Ovary (tissue), 3 donors: ENCODE data around the gene CNTN5.

Source experiments
- EP300 ChIP-seq: sonication (generic); formaldehyde crosslinking; IDR thresholded peaks from one replicate; pipeline ENCODE4 v1.6.1; 2017; ENCODE audit warnings: antibody characterized with exemption
- POLR2A ChIP-seq: fragments of 450-650 bp; IDR thresholded peaks from one replicate; pipeline ENCODE4 v1.6.1; 2017; ENCODE audit warnings: antibody characterized with exemption, mild to moderate bottlenecking, moderate library complexity
- TF ChIP-seq, protein P1 (sequence below), 3 donors: fragments of 450-650 bp in 2 of 3; fragments of 200-600 bp in 1 of 3; IDR thresholded peaks; one replicate each; pipeline versions ENCODE4 v1.5.1 to v1.8.0; 2016 to 2022; ENCODE audit warnings: antibody characterized with exemption in 3 of 3, mild to moderate bottlenecking in 1 of 3
- donor health status: DM: no; HTN: no; CAD: no.

DNA sequence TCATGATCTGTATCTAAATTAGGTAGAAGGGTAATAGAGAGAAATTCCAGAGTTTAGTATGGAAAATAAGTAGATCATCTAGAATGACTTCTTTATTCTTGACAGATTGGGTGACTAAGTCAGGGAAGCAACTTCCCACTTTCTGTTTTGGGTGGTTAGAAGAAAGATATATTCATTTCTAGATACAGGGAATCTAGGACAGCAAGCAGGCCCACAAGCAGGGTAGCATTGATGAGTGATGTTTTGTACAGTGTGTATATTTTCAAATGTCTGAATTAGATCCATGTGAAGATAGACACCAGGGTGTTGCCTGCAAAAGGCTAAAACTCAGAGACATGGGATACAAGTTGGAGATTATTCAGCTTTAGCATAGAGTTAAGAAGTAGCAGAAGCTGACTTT is 674.4 kb downstream of the CNTN5 start:
- TF ChIP-seq, protein P1, sequence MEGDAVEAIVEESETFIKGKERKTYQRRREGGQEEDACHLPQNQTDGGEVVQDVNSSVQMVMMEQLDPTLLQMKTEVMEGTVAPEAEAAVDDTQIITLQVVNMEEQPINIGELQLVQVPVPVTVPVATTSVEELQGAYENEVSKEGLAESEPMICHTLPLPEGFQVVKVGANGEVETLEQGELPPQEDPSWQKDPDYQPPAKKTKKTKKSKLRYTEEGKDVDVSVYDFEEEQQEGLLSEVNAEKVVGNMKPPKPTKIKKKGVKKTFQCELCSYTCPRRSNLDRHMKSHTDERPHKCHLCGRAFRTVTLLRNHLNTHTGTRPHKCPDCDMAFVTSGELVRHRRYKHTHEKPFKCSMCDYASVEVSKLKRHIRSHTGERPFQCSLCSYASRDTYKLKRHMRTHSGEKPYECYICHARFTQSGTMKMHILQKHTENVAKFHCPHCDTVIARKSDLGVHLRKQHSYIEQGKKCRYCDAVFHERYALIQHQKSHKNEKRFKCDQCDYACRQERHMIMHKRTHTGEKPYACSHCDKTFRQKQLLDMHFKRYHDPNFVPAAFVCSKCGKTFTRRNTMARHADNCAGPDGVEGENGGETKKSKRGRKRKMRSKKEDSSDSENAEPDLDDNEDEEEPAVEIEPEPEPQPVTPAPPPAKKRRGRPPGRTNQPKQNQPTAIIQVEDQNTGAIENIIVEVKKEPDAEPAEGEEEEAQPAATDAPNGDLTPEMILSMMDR (IDR thresholded peaks at IDR 0.05): no peak
- TF ChIP-seq POLR2A: no peak
- no peak for TF ChIP-seq EP300
